Esophagus (tissue), 2 donors: Measurements from ENCODE around the gene LTBP2. TPM values are rescaled to one million over a fixed set of nuclear protein-coding genes. Genes with fewer than 3 reads are reported as not detected.
A peak's percentile ranks its signal among the peaks of the same experiment; 100 is the strongest.

ENCODE experiments used
- H3K27ac ChIP-seq, 2 donors: one replicate each; pipeline ENCODE4 v1.5.1; 2013; ENCODE audit warnings: low read depth in 2 of 2, mild to moderate bottlenecking in 2 of 2, inconsistent platforms in 1 of 2, low read length in 1 of 2, moderate library complexity in 1 of 2
- H3K27me3 ChIP-seq, 2 donors: one replicate each; pipeline ENCODE4 v1.6.1; 2013; ENCODE audit warnings: low read length in 2 of 2, control low read depth in 1 of 2, mild to moderate bottlenecking in 1 of 2; ENCODE audit not compliant: insufficient read depth in 2 of 2, control insufficient read depth in 1 of 2
- H3K36me3 ChIP-seq, 2 donors: one replicate each; pipeline ENCODE4 v1.6.1; 2013; ENCODE audit warnings: low read length in 1 of 2; ENCODE audit not compliant: control insufficient read depth in 2 of 2, insufficient read depth in 2 of 2
- H3K4me1 ChIP-seq, 2 donors: one replicate each; pipeline ENCODE4 v1.6.1; 2013; ENCODE audit warnings: low read length in 1 of 2; ENCODE audit not compliant: control insufficient read depth in 2 of 2, insufficient read depth in 2 of 2
- H3K4me3 ChIP-seq, 2 donors: one replicate each; pipeline ENCODE4 v1.5.1; 2013; ENCODE audit warnings: low read length in 2 of 2, mild to moderate bottlenecking in 2 of 2, low read depth in 1 of 2, moderate library complexity in 1 of 2
- H3K9me3 ChIP-seq, 2 donors: one replicate each; pipeline ENCODE4 v1.6.1; 2013; ENCODE audit warnings: mild to moderate bottlenecking in 2 of 2, low read depth in 1 of 2, low read length in 1 of 2, moderate library complexity in 1 of 2; ENCODE audit not compliant: control insufficient read depth in 2 of 2, insufficient read depth in 1 of 2
- WGBS, 2 donors: extraction: QIAGEN DNeasy Blood & Tissue Kit; methylation state at CpG; one replicate each; pipeline ENCODE4 v1.1.7; 2013; 5-methylcytosine and 5-hydroxymethylcytosine counted together
- polyA plus RNA-seq, 2 donors: library from polyadenylated mRNA; stranded (reverse); fragments of 200-250 nt; gene quantifications; one replicate each; pipeline ENCODE4 v1.2.3, GENCODE V29; 2013
- donor health status: healthy with polysubstance abuse.
- donor health status: Bipolar disorder and iron deficiency.

The LTBP2 gene
- polyA plus RNA-seq, 2 donors = 4.7 to 5.5 TPM

GRCh38 chr14:74493343-74494261 is 118.4 kb downstream of the LTBP2 start, which contains the start of gene ISCA2:
TSS of gene ISCA2 (plus strand) at chr14:74493765. CDS start at chr14:74493775, 10 bp downstream.
- Histone ChIP-seq H3K9me3 (no peaks in the 10 kb centered on the region), H3K27me3 (no peaks in the 10 kb centered on the region), H3K4me3 (peak within 1 kb of the TSS; percentile 89), H3K36me3 (no peaks in the 10 kb centered on the region), H3K4me1 (no peaks in the 10 kb centered on the region), H3K27ac (peak within 1 kb of the TSS; percentile 95 to 96)
- 1% methylated on average over 66 to 73 of the region's 73 CpGs for WGBS, 2 donors

DNA sequence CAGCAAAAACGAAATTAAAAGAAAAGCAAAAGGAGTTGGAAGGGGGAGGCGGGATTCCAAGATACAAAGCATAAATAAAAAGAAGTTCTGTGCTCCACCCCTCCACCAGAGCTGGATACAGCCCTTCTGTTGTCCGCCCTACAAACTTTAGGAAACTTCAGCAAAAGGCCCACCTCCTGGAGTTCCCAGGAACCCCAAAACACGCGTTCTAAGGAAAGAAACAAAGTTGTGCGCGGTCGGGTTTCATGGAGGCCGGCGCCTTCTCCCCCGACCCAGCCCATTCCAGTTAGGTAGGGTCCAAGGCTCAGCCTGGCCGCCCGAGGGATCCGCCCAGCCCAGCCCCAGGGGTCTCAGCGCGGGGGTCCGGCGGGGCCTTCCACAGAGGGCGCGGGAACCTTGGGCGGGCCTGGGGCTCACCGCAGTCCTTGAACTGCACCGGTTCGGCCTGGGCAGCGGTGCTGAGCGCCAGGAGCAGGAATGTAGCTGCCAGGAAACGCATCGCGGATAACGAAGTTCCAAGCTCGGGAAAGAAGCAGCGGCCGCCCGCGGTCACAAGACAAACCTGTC is 119.2 kb downstream of the LTBP2 start, which contains the start of gene NPC2:
NPC2 (minus strand) TSS at position 530 of the 567 bp plus-strand sequence; CDS start at position 499, 31 bp downstream.
- WGBS, 2 donors = 0% methylated on average over 35 of the region's 35 CpGs
- no peaks in the 10 kb centered on the region for H3K4me1 ChIP-seq

DNA sequence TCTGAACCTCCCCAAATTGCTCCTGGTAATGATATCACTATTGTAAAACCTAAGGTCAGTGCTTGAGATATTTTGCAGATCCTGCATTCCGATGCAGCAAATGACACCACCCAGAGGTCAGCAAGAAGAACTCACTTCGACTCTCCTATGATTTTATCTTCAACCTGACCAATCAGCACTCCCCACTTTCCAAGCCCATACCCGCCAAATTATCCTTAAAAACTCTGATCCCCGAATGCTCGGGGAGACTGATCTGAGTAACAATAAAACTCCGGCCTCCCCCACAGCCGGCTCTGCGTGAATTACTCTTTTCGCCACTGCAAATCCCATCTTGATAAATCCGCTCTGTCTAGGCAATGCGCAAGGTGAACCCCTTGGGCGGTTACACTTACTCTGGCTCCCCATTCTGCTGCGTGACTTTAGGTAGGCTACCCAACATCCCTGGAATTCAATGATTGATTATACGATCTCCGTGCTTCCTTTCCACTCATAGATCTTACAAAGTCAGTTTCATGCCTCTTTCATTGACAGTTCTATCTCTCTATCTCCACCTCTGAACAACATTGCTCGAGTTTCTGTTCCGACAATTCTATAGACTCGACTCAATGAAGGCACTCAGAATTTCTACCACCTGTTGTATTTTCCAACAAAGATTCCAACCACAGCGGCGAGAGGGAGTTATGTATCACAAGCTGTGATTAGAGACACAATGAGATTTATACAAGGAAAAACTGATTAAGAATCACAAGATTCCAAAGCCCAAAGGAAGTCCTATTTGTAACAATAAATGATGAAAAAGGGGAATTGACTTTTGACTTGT is 119.9 kb downstream of the LTBP2 start:
- WGBS, 2 donors = 4% methylated on average over 20 of the region's 20 CpGs
- Histone ChIP-seq H3K27ac (peak overlapping the region in 1 of 2 donors; percentile 96), H3K9me3 (no peaks in the 10 kb centered on the region), H3K27me3 (no peaks in the 10 kb centered on the region), H3K4me1 (no peaks in the 10 kb centered on the region), H3K36me3 (no peaks in the 10 kb centered on the region), H3K4me3 (peak overlapping the region; percentile 30 to 89)

More for the DNA sequence above, 119.2 kb downstream of the LTBP2 start, which contains the start of gene NPC2:
- Histone ChIP-seq H3K27ac (peak within 1 kb of the TSS; percentile 95 to 96), H3K36me3 (no peaks in the 10 kb centered on the region), H3K27me3 (no peaks in the 10 kb centered on the region), H3K4me3 (peak within 1 kb of the TSS; percentile 89), H3K9me3 (no peaks in the 10 kb centered on the region)

DNA sequence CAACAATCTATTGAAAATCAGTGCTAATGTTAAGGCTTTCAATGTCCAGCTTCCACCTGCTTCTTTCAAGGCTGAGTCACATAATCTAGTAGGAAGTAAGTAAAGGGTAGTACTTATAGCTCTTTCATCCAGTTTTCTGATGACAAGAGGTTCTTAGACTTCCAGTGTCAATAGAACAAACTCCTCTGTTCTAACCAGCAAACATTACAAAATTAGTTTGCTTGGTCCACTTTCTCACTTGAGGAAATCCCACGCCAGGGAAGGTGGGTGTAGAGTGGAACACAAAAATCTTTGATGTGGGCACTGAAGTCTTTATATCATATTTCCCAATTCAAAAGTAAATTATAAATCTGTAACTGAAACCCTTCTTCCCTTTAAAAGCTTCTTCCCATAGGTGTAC is 121.6 kb downstream of the LTBP2 start:
- Histone ChIP-seq H3K4me1 (no peaks in the 10 kb centered on the region), H3K4me3 (no peak overlapping the region)
- 83 to 93% methylated on average over 1 of the region's 1 CpG for WGBS, 2 donors

GRCh38 chr14:74488786-74489397 is 123.1 kb downstream of the LTBP2 start:
- Histone ChIP-seq H3K9me3 (no peaks in the 10 kb centered on the region), H3K4me3 (no peak overlapping the region), H3K36me3 (peaks cover 0 to 6% of the 10 kb centered on the region in 2 donors), H3K27me3 (no peaks in the 10 kb centered on the region), H3K27ac (no peak overlapping the region), H3K4me1 (no peaks in the 10 kb centered on the region)

More for the DNA sequence above, 121.6 kb downstream of the LTBP2 start:
- Histone ChIP-seq H3K27ac (no peak overlapping the region), H3K9me3 (no peaks in the 10 kb centered on the region), H3K27me3 (no peaks in the 10 kb centered on the region), H3K36me3 (peaks cover 0 to 4% of the 10 kb centered on the region in 2 donors)

GRCh38 chr14:74486164-74486563 is 125.9 kb downstream of the LTBP2 start:
- no peaks in the 10 kb centered on the region for H3K4me1 ChIP-seq
- 88 to 94% methylated on average over 3 of the region's 3 CpGs for WGBS, 2 donors
- no peaks in the 10 kb centered on the region for H3K9me3 ChIP-seq
- H3K36me3 ChIP-seq = peaks cover 1 to 6% of the 10 kb centered on the region in 2 donors
- H3K27me3 ChIP-seq = no peaks in the 10 kb centered on the region
- H3K4me3 ChIP-seq = no peak overlapping the region
- H3K27ac ChIP-seq = no peak overlapping the region

GRCh38 chr14:74483321-74483720 is 128.7 kb downstream of the LTBP2 start:
- Histone ChIP-seq H3K9me3 (no peaks in the 10 kb centered on the region), H3K27ac (no peak overlapping the region), H3K36me3 (peaks cover 6 to 8% of the 10 kb centered on the region in 2 donors), H3K4me3 (no peak overlapping the region), H3K4me1 (no peaks in the 10 kb centered on the region), H3K27me3 (no peaks in the 10 kb centered on the region)

DNA sequence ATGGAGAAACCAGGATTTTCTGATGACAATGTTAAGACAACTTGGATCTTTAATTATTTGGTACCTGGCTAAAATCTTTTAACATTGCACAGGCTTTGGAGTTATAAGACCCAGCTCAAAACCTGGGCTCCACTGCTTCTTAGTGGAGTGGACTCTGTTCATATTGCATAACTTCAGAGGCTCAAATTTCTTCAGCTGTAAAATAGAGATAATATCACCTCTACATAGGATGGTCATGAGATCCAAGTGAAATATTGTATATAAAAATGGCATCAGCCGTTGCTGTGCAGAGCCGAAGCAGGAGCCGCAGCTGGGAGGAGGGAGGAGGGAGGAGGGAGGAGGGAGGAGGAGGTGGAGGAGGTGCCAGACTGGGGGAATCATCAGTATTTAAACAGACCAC is 129.5 kb downstream of the LTBP2 start:
- WGBS, 2 donors = 86 to 89% methylated on average over 3 of the region's 3 CpGs
- no peaks in the 10 kb centered on the region for H3K9me3 ChIP-seq
- H3K4me3 ChIP-seq = no peak overlapping the region
- no peak overlapping the region for H3K27ac ChIP-seq
- no peaks in the 10 kb centered on the region for H3K27me3 ChIP-seq
- H3K4me1 ChIP-seq = no peaks in the 10 kb centered on the region
- H3K36me3 ChIP-seq = peaks cover 6 to 8% of the 10 kb centered on the region in 2 donors

GRCh38 chr14:74480046-74480445 is 132.0 kb downstream of the LTBP2 start:
- Histone ChIP-seq H3K4me3 (no peak overlapping the region), H3K36me3 (peaks cover 7 to 8% of the 10 kb centered on the region in 2 donors), H3K9me3 (no peaks in the 10 kb centered on the region), H3K27ac (no peak overlapping the region), H3K27me3 (no peaks in the 10 kb centered on the region), H3K4me1 (no peaks in the 10 kb centered on the region)
- 79 to 83% methylated on average over 4 of the region's 4 CpGs for WGBS, 2 donors
